ENCODE results near the gene ZNF586.

The ZNF586 gene

DNA sequence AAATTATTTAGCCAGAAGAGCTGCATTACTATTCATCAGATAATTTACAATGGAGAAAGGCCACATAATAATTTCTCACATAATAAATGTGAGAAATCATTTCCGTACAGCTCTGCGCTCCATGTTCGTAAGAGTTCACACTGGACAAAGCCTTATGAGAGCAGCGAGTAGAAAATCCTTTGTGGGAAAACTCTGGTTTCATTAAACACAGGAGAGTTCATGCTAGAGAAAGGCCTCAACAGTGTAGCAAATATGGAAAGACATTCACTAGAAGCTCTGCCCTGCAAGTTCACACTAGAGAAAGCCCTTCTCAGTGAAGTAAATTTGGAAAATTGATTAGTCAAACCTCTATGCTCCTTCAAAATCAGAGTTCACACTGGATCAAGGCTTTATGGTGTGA, 14.4 kb upstream of the ZNF586 start:
- peaks cover 61% of the 10 kb centered on the region for H3K36me3 ChIP-seq (ENCODE audit: control insufficient read depth, insufficient read depth, low read length)
- no peak overlapping the region for H3K27ac ChIP-seq (ENCODE audit: insufficient read depth, low read length, poor library complexity, severe bottlenecking)
- DNase-seq = no peak
- H3K27me3 ChIP-seq (replicated peaks; ENCODE audit: control insufficient read depth, insufficient read depth, low read length, poor library complexity, severe bottlenecking) = no peaks in the 10 kb centered on the region
- H3K9me3 ChIP-seq (ENCODE audit: control insufficient read depth, low read length) = peaks cover 64% of the 10 kb centered on the region
- H3K4me3 ChIP-seq (ENCODE audit: insufficient read depth, low read depth, low read length, poor library complexity, severe bottlenecking) = no peak overlapping the region
- no peaks in the 10 kb centered on the region for H3K4me1 ChIP-seq (ENCODE audit: control insufficient read depth, insufficient read depth, low read length, poor library complexity, severe bottlenecking)

GRCh38 chr19:57757941-57758340, 11.5 kb upstream of the ZNF586 start:
- DNase-seq = no peak
- H3K9me3 ChIP-seq (ENCODE audit: control insufficient read depth, low read length) = peaks cover 53% of the 10 kb centered on the region
- no peaks in the 10 kb centered on the region for H3K4me1 ChIP-seq (ENCODE audit: control insufficient read depth, insufficient read depth, low read length, poor library complexity, severe bottlenecking)
- H3K27me3 ChIP-seq (replicated peaks; ENCODE audit: control insufficient read depth, insufficient read depth, low read length, poor library complexity, severe bottlenecking) = no peaks in the 10 kb centered on the region
- peaks cover 41% of the 10 kb centered on the region for H3K36me3 ChIP-seq (ENCODE audit: control insufficient read depth, insufficient read depth, low read length)
- H3K4me3 ChIP-seq (ENCODE audit: insufficient read depth, low read depth, low read length, poor library complexity, severe bottlenecking) = no peak overlapping the region
- H3K27ac ChIP-seq (ENCODE audit: insufficient read depth, low read length, poor library complexity, severe bottlenecking) = no peak overlapping the region

DNA sequence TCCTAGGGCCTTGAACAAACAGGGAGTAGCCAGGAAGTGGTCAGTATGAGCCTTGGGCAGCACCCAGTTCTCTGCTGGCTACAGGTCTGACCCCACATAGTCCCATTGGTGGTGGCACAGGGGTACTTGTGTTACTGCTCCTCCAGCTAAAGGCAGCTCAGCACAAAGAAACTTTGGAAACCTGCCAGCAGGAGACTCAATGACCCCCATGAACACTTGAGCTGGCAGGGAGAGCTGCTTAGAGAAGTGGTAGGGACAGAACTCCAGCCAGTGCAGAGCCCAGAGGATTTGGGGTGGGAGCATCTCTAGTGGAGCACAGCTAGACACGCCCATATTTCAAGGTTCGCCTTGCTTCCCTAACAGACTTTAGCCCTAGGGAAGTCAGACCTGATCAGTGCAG, 10.4 kb upstream of the ZNF586 start:
- no peaks in the 10 kb centered on the region for H3K27me3 ChIP-seq (replicated peaks; ENCODE audit: control insufficient read depth, insufficient read depth, low read length, poor library complexity, severe bottlenecking)
- peaks cover 29% of the 10 kb centered on the region for H3K36me3 ChIP-seq (ENCODE audit: control insufficient read depth, insufficient read depth, low read length)
- H3K27ac ChIP-seq (ENCODE audit: insufficient read depth, low read length, poor library complexity, severe bottlenecking) = no peak overlapping the region
- H3K4me1 ChIP-seq (ENCODE audit: control insufficient read depth, insufficient read depth, low read length, poor library complexity, severe bottlenecking) = no peaks in the 10 kb centered on the region
- H3K4me3 ChIP-seq (ENCODE audit: insufficient read depth, low read depth, low read length, poor library complexity, severe bottlenecking) = no peak overlapping the region
- no peak for DNase-seq
- H3K9me3 ChIP-seq (ENCODE audit: control insufficient read depth, low read length) = peaks cover 42% of the 10 kb centered on the region

- no peaks in the 10 kb centered on the region for H3K27me3 ChIP-seq (replicated peaks; ENCODE audit: control insufficient read depth, insufficient read depth, low read length, poor library complexity, severe bottlenecking)
- no peak for DNase-seq
- H3K36me3 ChIP-seq (ENCODE audit: control insufficient read depth, insufficient read depth, low read length) = peaks cover 32% of the 10 kb centered on the region
- H3K9me3 ChIP-seq (ENCODE audit: control insufficient read depth, low read length) = peaks cover 11% of the 10 kb centered on the region
- H3K27ac ChIP-seq (ENCODE audit: insufficient read depth, low read length, poor library complexity, severe bottlenecking) = no peak overlapping the region
- H3K4me1 ChIP-seq (ENCODE audit: control insufficient read depth, insufficient read depth, low read length, poor library complexity, severe bottlenecking) = peaks cover 4% of the 10 kb centered on the region
- H3K4me3 ChIP-seq (ENCODE audit: insufficient read depth, low read depth, low read length, poor library complexity, severe bottlenecking) = no peak overlapping the region
Observed at GRCh38 chr19:57771417-57771816, 1.9 kb downstream of the ZNF586 start.

GRCh38 chr19:57773488-57773887, 4.0 kb downstream of the ZNF586 start:
- H3K4me1 ChIP-seq (ENCODE audit: control insufficient read depth, insufficient read depth, low read length, poor library complexity, severe bottlenecking) = peaks cover 4% of the 10 kb centered on the region
- peaks cover 28% of the 10 kb centered on the region for H3K9me3 ChIP-seq (ENCODE audit: control insufficient read depth, low read length)
- no peak overlapping the region for H3K27ac ChIP-seq (ENCODE audit: insufficient read depth, low read length, poor library complexity, severe bottlenecking)
- no peaks in the 10 kb centered on the region for H3K27me3 ChIP-seq (replicated peaks; ENCODE audit: control insufficient read depth, insufficient read depth, low read length, poor library complexity, severe bottlenecking)
- H3K4me3 ChIP-seq (ENCODE audit: insufficient read depth, low read depth, low read length, poor library complexity, severe bottlenecking) = no peak overlapping the region
- no peak for DNase-seq
- H3K36me3 ChIP-seq (ENCODE audit: control insufficient read depth, insufficient read depth, low read length) = peaks cover 53% of the 10 kb centered on the region

DNA sequence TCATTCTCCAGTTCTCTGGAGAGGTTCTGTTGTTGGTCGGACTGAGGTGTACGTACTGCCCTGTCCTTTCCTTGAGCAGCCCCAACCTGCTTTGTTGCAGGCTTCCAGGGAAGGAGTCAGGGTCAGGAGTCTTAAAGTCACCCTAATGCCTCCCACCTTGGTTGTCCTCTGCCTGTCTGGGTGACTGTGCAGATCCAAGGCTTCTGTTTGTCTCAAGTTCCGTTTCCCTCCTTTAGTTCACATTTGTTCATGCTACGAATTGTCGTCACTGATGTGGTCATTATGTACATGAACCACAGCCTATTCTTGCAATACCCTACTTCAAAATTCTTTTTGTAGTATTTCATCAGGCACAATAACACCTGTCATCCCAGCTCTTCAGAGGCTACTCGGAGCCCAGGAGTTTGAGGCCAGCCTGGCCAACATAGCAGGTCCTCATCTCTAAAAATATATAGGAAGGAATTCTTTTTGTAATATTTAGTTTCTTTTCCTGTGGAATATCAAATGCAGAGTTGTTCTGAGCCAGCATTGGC, 7.4 kb downstream of the ZNF586 start:
- H3K4me3 ChIP-seq (ENCODE audit: insufficient read depth, low read depth, low read length, poor library complexity, severe bottlenecking) = no peak overlapping the region

DNA sequence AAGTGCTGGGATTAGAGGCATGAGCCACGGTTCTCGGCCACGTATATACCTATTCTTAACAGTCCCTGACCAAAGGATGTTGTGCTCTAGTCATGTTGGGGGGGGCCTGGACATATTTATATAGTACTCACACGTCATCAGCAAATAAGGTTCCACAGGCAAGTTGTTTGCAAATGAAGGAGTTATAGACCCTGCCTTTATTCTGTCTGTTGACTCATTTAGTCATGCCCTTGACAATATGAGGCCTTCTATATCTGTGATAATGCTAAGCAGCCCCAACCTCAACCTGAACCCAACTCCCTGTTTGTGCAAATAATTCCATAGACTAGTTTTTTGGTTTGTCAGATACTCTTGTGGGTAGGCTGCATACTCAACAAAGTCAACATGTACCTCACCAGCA, 8.9 kb downstream of the ZNF586 start:
- Histone ChIP-seq H3K4me3 (ENCODE audit: insufficient read depth, low read depth, low read length, poor library complexity, severe bottlenecking) (no peak overlapping the region), H3K27ac (ENCODE audit: insufficient read depth, low read length, poor library complexity, severe bottlenecking) (no peak overlapping the region), H3K9me3 (ENCODE audit: control insufficient read depth, low read length) (peaks cover 52% of the 10 kb centered on the region), H3K27me3 (replicated peaks; ENCODE audit: control insufficient read depth, insufficient read depth, low read length, poor library complexity, severe bottlenecking) (no peaks in the 10 kb centered on the region), H3K36me3 (ENCODE audit: control insufficient read depth, insufficient read depth, low read length) (peaks cover 68% of the 10 kb centered on the region), H3K4me1 (ENCODE audit: control insufficient read depth, insufficient read depth, low read length, poor library complexity, severe bottlenecking) (no peaks in the 10 kb centered on the region)
- DNase-seq = no peak

More for the DNA sequence above, 7.4 kb downstream of the ZNF586 start:
- no peak overlapping the region for H3K27ac ChIP-seq (ENCODE audit: insufficient read depth, low read length, poor library complexity, severe bottlenecking)
- peaks cover 57% of the 10 kb centered on the region for H3K9me3 ChIP-seq (ENCODE audit: control insufficient read depth, low read length)
- peaks cover 81% of the 10 kb centered on the region for H3K36me3 ChIP-seq (ENCODE audit: control insufficient read depth, insufficient read depth, low read length)
- H3K4me1 ChIP-seq (ENCODE audit: control insufficient read depth, insufficient read depth, low read length, poor library complexity, severe bottlenecking) = no peaks in the 10 kb centered on the region
- no peak for DNase-seq
- no peaks in the 10 kb centered on the region for H3K27me3 ChIP-seq (replicated peaks; ENCODE audit: control insufficient read depth, insufficient read depth, low read length, poor library complexity, severe bottlenecking)

DNA sequence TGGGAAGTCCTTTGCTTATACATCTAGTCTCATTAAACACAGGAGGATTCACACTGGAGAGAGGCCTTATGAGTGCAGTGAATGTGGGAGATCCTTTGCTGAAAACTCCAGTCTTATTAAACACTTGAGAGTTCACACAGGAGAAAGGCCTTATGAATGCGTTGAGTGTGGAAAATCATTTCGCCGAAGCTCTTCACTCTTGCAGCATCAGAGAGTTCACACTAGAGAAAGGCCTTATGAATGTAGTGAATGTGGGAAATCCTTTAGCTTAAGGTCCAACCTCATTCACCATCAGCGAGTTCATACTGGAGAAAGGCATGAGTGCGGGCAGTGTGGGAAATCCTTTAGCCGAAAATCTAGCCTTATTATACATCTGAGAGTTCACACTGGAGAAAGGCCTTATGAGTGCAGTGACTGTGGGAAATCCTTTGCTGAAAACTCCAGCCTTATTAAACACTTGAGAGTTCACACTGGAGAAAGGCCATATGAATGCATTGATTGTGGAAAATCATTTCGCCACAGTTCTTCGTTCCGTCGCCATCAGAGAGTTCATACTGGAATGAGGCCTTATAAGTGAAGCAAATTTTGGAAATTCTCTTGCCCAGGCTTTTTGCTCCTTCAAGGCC, 9.9 kb downstream of the ZNF586 start:
- DNase-seq = no peak
- H3K36me3 ChIP-seq (ENCODE audit: control insufficient read depth, insufficient read depth, low read length) = peaks cover 67% of the 10 kb centered on the region
- H3K4me1 ChIP-seq (ENCODE audit: control insufficient read depth, insufficient read depth, low read length, poor library complexity, severe bottlenecking) = no peaks in the 10 kb centered on the region
- H3K9me3 ChIP-seq (ENCODE audit: control insufficient read depth, low read length) = peaks cover 51% of the 10 kb centered on the region
- H3K27ac ChIP-seq (ENCODE audit: insufficient read depth, low read length, poor library complexity, severe bottlenecking) = no peak overlapping the region
- no peak overlapping the region for H3K4me3 ChIP-seq (ENCODE audit: insufficient read depth, low read depth, low read length, poor library complexity, severe bottlenecking)
- H3K27me3 ChIP-seq (replicated peaks; ENCODE audit: control insufficient read depth, insufficient read depth, low read length, poor library complexity, severe bottlenecking) = no peaks in the 10 kb centered on the region

DNA sequence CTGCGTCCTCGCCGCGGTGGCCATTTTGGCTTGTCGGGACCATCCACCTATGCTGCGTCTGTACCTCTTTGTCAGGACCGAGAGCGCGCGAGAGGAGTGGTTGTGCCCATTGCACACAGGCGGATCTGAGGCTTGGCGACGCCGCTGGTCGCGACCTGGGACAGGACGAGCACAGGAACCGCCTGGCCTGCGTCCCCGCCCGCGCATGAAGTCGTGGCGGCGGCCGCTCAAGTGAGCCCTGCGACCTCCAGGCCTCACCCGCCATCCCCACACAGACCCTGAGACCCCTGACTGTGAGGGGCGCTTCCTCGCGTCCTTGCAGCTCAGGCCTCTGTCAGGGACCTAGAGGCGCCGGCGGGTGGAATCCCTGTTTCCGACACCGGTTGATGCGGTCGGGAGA, 16.8 kb downstream of the ZNF586 start:
- Histone ChIP-seq H3K27ac (ENCODE audit: insufficient read depth, low read length, poor library complexity, severe bottlenecking) (no peak overlapping the region), H3K9me3 (ENCODE audit: control insufficient read depth, low read length) (peaks cover 38% of the 10 kb centered on the region), H3K36me3 (ENCODE audit: control insufficient read depth, insufficient read depth, low read length) (peaks cover 11% of the 10 kb centered on the region), H3K4me3 (ENCODE audit: insufficient read depth, low read depth, low read length, poor library complexity, severe bottlenecking) (no peak overlapping the region), H3K4me1 (ENCODE audit: control insufficient read depth, insufficient read depth, low read length, poor library complexity, severe bottlenecking) (no peaks in the 10 kb centered on the region), H3K27me3 (replicated peaks; ENCODE audit: control insufficient read depth, insufficient read depth, low read length, poor library complexity, severe bottlenecking) (no peaks in the 10 kb centered on the region)
- DNase-seq = no peak

- no peaks in the 10 kb centered on the region for H3K4me1 ChIP-seq (ENCODE audit: control insufficient read depth, insufficient read depth, low read length, poor library complexity, severe bottlenecking)
- no peak overlapping the region for H3K4me3 ChIP-seq (ENCODE audit: insufficient read depth, low read depth, low read length, poor library complexity, severe bottlenecking)
- no peak overlapping the region for H3K27ac ChIP-seq (ENCODE audit: insufficient read depth, low read length, poor library complexity, severe bottlenecking)
- no peaks in the 10 kb centered on the region for H3K27me3 ChIP-seq (replicated peaks; ENCODE audit: control insufficient read depth, insufficient read depth, low read length, poor library complexity, severe bottlenecking)
- DNase-seq = no peak
- peaks cover 38% of the 10 kb centered on the region for H3K9me3 ChIP-seq (ENCODE audit: control insufficient read depth, low read length)
- peaks cover 11% of the 10 kb centered on the region for H3K36me3 ChIP-seq (ENCODE audit: control insufficient read depth, insufficient read depth, low read length)
Observed at GRCh38 chr19:57786906-57787305, 17.4 kb downstream of the ZNF586 start.
